HG03521 (cell line): Measurements from ENCODE around the gene SATB1.

Experiments
- ATAC-seq: cut with Tn5 transposase; IDR thresholded peaks from one replicate; pipeline ENCODE4 v1.9.1; 2021; ENCODE audit warnings: mild to moderate bottlenecking, moderate library complexity; ENCODE audit not compliant: unreplicated experiment

SATB1 gene

DNA sequence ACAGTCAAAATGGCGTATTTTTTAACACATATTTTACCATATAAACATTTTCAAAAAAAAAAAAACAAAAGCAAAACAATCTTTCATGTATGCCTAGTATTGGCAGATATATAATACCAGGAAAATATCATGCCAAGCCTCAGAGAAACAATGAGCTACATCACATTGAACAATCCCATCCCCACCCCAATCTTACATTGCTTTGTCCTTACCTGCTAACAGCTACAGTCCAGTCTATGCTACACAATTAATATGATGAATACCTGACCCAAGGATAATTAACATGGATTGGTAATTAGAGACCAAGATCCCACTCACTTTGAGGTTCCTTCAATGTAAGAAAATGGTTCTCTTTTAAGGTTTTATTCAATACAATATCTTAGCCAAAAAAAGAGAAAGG, 7.6 kb upstream of the SATB1 start:
- ATAC-seq = no peak

DNA sequence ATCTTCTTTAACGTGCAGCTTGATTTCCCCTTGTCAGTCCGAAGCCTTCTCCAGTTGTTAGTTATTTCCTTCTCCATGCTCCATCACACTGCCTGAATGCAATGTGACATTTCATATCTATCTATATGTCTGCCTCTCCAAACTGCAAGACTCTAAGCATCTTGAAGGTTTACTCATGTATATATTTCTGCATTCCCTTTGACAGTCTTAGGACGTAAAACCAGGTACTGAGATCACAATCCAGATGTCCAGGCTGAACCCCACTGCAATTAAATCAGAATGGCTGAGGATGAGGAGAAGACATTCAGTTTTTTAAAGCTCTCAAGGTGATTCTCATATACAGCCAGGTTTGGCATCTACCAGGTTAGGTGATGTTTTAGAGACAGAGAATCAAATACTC, 6.1 kb upstream of the SATB1 start:
- ATAC-seq = no peak

DNA sequence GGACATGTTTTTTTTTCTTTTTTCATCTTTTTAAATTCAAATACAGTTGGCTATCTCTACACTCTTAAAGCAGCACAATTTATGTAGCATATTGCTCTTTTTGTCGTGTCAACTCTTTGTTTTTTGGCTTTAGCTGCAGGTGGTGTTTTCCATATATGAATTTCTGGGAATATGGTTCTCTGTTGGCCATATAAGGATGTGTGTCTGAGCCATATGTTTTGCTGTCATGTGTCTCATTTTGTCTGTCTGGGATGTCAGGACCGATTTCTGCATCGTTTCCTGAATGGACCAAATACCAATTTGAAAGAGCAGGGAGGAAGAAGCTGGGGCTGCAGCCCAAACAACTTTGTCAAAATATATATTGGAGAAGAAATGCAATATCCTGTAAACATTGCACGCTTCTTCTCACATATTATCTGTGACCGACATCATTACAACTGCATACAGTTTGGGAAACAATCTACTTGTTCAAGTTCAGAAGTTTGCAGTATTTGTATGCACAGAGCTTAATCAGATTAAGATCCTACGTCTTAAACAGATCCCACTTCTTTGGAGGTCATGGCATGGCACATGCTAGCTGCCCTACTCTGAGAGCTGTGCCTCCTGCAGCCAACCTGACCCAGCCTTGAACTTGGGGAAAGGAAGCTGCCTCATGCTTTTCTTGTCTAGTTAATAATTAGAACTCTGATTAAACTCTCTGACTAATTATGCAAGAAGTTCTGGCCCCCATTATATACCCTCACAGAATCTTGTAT, 4.0 kb upstream of the SATB1 start:
- ATAC-seq = no peak

DNA sequence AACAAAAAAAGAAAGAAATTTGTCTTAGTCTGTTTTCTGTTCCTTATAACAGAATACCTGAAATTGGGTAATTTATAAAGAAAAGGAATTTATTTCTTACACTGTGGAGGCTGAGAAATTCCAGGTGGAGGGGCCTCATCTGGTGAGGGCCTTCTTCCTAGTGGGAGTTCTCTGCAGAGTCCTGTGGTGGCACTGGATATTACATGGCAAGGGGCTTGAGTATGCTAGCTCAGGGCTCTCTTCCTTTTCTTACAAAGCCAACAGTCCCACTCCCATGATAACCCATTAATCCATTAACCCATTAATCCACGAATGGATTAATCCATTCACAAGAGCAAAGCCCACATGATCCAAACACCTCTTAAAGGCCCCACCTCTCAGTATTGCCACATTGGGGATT, 2.9 kb upstream of the SATB1 start:
- no peak for ATAC-seq

DNA sequence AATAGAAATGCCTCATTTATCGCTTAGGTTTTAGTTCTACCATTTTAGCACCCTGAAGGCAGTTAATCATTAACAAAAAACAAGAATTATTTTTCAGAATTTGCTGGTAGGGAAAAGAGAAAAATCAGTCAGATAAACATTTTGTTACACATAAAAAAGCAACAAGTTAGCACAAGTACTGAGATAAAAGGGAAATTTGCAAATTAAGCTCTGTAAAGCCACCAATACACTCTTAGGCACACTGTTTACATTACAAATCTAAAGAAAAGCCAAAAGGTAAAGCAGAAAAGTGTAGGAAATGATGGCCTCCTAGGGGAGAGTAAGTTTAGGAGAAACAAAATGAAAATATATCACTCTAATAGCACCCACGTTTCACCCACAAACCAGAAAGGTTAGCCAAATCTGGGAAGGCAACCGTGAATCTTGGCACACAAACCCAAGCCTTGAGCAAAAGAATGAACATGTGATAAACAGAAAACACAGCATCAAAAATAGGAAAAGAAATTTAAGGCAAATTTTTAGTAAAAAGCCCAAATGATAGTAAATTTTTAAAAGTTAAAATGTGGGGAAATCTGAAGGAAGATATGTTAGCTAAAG, 1.6 kb upstream of the SATB1 start:
- ATAC-seq = no peak

DNA sequence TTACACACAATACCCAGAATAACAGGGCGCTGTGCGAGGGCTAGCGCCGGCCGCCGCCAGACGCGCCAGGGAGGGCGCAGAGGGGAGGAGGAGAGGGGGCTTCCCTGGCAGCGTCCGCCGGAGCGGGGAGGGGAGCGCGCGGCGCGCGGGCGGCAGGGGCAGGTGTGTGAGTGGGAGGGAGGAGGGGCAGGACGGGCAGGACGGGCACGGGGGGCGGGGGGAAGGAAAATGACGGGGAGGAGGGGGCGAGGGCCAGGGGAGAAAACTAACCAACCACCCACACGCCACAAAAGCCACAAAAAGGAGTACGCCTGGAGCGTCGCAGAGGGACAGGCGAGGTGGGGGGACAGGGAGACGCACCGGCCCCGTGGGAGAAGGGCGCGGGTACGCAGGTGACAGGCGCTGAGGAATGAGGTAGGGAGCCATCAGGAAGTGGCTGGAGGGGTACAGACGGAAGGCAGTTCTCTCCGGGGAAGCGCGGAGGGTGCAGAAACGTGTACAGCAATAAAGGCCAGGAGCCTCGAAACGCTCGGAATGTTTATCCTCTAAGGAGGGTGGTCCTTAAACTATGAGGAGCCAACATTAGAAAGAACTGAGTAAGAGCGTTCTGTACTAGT, 610 bp upstream of the SATB1 start:
- no peak for ATAC-seq

DNA sequence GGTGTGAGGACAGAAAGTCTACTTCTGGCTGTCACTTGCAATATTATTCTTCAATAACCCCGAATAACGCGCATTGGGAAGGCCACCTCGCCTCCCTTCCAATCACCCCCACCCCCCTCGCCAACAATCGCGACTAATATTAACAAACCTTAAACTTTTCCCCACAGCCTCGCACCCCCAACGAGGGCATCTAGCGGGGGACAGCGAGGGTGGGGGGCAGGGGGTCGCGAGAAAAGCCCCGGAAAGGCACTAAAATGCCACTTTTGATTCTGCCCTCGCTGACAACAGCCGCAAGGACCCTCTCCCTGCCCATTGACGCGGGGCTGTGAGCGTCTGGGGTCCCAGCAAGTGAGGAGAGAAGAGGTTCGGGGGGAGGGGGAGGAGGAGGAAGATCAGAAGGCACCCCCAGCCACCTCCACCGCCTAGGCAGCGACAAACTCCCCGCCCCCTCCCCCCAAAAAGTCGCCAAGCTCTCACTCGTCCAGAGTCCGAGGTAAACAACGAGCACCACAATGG, 868 bp downstream of the SATB1 start:
- no peak for ATAC-seq

DNA sequence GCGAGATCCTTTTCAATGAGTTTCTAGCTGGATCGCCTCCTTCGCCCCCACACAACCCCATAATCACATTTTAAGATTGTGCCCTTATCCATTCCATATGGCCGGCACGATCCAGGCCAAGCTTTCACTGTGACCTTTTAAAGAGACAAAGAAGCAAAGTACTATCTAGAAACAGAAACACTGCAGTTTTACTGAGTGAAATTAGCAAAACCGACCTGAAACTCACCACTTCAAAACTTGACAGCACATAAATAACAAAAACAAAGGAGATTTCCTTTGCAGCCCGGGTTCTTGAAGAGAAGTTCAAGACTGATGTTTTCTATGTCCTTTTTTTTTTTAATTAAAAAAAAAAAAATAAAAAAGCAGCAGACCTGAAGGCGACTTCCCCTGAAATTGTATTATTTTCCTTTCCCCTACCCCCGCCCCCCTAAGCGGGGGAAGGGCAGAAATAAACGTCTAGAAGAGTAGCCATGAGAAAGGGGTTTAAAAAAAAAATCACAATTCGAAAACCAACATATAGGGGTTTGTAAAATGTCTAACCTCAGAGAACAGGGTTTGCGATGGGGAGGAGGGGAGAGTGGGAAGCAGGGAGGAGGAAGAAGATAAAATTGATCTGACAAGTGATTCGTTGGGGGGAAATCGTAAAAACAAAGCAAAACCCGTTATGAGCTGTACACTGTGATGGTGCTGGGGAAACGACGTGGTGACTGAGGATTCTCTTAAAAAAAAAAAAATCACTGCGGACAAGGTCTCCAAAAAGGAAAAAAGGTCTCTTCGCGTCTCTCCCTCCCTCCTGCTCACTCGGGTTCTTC, 1.5 kb downstream of the SATB1 start:
- ATAC-seq = peak; percentile 80

DNA sequence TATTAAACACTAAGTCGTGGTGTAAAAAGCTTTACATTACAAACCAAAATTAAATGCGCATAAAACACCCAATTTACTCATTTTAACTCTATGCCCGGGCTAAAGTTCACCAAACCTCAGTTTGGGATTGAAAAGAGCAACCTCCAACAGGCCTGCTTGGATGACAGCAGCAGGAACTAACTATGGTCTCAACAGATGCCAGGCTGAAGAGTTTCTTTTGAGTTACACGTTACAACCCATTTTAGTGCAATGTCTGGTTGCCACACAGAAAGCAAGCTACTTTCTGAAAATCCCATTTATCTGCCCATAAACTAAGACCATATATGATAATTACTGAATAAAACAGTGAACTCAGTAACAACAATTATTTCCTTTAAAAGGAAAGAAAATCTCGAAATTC, 2.2 kb downstream of the SATB1 start:
- ATAC-seq = no peak

DNA sequence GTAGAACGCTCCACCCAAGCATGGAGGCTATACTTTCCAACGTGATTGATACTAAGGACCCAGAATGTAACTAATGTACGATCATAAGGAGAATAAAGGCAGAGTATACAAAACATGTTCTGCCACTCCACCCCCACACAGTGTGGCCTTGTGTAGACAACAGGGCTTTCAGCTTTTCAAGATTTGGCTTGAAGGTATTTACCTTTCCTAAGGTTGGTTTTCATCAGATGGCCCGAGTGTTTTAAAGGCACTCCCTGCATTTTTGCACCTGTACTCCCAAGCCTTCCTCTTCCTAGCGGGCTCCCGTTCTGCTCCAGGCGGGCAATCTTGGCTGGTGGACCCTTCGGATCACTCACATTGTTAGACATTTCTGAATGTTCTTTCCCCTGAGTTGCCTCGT, 4.6 kb downstream of the SATB1 start:
- no peak for ATAC-seq

DNA sequence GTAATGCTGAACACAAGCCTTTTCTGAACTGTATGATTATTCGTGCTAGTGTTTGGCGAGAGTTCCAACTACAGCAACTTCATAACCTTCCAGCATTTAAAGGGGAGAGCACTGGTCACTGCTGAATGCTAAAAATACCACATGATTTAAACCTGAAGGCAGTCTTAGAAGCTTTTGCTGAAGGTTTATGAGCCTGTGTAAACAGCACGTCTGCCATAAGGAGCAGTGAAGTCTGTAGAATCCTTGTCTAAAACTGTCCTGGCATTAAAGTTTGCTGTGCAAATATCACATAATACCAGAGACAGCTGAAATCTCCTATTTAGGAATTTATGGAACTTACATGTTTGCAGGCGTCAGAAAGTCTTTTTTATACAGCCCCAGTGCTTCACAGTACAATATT, 5.9 kb downstream of the SATB1 start:
- no peak for ATAC-seq

DNA sequence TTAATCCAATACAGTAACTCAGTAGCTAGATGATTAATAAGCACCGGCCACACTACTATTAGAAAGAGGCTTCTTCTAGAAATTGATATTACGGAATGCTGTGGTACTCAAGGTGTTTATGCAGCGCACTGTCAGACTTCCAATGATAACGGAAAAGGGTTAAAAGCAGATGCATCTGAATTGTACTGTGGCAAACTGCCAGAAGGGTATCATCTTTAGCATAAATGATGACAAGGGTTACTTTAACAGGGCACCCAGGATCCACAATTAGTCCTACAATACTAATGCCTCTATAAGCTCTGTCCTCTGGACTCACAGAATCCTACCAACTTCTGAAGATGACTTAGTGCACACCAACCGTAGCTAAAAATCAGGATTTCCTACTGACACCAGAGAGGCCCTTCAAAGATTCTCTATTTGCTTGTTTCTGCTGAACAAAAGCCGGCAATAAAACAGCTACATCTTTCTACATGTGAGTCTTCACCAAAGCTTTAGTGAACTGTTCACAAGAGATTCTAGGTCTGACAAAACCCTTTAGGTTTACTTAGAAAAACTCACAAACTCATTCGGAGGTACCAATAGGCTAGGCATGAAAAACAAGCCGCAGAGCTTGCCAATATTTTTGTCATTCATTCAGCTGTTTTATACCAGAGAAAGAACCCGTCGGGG, 7.1 kb downstream of the SATB1 start:
- ATAC-seq = no peak

DNA sequence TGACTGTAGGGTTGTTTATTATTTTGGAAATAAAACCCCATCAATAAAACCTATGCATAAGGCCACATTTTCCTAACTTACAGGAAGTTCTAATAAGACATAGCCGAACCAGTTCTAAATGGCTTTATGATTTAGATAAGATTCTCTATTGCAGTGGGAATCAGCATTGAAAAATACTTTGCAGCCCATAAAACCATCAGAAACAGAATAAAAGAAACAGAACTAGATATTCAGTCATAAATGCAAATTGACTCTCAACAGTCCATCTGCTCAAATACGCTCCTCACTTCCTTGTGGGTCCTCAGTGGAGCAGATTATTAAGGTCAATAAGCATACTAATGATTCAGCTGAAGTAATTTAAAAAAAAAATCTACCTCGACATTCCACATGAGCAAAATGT, 8.8 kb downstream of the SATB1 start:
- no peak for ATAC-seq

DNA sequence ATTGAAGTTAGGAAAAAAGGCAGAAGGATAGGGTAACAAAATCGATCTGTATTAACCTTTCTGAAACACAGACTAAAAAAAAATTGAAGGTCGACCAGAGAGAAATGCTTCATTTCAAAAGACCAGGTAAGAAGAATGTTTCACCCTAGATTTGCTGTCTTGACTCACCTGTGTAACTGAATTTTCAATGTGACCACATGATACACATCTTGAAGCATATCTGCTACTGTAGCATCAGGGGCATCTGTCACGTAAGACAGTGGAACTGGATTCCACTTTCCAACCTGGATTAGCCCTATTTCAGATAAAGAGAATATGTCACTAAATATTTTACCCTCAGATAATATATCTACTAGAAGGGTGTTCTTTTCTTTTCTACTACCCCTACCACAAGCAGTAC, 9.3 kb downstream of the SATB1 start:
- ATAC-seq = no peak

DNA sequence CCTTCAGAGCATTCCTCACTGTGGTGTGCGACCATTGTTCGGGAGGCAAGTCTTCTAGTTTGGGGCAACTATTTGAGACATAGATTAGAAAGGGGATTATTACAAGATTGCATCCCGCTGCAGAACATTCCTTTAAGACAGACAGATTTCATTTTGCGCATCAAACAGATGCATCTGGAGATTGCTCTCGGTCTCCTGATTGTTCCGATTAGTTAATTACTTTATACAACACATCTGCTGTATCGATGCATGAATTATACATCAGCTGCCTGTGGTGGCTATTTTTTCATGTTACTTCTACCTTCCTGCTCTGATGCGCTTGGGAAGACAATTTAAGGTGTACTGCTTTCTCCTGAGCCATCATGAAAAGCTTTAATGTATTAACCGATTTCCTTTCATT, 10.0 kb downstream of the SATB1 start:
- no peak for ATAC-seq

DNA sequence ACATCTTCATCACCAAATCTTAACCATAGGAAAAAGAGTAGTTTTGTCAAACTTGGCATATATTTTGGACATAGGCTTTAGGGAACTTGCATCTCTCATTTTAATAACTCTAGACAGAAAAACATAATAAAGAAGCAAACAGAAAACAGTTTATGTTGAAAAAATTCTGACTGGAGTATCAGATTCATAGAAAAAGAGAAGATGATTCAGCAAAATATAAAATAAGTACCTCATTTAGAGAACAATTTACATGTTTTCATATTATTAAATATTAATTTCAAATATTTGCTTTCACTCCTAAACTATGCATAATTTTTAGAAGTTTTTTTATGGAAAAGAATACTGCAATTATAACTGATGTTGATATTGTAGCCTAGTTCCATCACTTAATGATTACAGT, 12.5 kb downstream of the SATB1 start:
- no peak for ATAC-seq

DNA sequence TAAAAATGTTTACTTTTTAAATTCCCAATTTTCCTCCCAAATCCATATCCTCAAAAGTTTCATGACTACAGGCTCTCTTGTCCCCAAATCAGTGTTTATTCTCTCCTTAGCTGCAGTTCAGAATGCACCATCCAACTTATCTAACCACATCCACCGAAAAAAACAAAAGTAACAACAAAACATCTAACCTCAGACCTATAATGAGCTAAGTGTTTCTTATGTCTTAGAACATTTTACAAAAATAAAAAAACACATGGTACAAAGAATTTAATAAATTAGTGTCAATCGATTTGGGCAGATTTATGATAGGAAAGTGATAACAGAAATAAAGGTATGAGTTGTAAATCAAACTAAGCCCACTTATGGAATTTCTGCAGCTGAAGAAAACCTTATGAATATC, 13.6 kb downstream of the SATB1 start:
- ATAC-seq = no peak

DNA sequence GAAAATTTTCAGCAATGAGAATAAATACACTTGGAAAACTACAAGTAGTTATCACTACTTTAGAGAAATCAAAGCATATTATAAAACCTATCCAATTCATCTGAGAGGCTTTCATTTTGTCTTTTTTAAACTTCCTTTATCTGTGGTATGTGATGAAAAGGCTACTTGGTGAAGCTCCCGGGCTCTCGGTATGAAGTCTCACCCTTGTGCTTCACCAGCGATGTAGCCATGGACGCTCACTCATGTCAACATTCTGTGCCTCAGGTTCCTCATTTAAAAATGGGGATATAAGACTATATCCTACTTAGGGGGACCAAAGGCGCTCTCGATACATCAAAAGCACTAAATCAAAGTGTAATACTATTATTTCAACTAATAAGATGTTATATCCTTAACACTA, 14.9 kb downstream of the SATB1 start:
- ATAC-seq = no peak

DNA sequence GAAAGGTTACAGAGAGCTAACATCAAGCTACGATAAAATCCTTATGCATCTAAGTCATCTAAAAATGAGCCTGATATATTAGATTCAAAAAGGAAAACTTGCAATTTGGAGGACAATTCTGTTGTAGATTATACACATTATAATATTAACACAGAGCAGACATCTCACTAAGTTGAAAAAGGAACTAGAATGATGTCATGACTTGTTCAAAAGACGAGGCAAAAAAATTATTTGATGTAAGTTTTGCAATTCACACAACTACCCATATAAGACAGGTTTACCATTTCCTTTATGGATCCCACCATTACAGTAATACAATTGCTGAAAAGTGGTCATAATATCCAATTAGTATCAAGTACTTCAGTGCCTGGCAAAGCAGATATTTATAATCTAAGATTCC, 15.9 kb downstream of the SATB1 start:
- no peak for ATAC-seq

DNA sequence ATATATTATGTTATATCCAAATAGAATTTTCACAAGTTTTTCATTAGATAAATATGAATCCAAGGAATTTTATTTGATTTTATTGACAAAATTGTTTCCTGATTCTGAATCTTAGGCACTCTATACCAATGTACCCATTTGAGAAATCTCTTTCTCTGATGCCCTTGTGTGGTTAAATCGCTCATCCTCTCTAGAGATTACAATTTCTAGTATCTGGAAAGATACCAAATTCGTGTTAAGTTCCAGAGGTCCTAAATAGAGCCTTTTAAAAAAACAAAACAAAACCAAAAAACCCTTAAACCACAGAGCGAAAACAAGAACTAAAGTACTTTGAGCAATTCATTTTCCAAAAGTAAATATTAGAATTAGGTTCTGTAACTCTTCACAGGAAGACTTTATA, 20.0 kb downstream of the SATB1 start:
- ATAC-seq = no peak

DNA sequence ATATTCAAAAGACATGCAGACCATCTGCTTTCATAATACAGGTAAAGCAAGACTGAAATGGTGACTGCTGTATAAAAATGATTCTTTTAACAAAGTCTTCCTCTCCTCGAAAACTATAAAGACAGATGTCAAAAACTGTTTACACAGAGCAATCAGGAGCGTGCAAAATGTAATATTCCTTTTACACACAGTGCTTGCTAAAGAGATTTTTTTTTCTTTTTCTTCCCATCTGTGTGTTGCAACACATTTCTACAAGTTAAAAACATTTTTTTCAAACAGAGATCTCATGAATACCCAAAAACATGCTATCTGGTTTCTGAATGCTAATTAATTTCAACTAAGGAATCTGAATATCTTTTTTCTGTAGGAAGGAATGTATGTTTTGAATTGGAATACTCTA, 22.1 kb downstream of the SATB1 start:
- ATAC-seq = no peak
